A673 (cell line): ENCODE measurements around the gene ATP6V0C. TPM values are rescaled to one million over a fixed set of nuclear protein-coding genes. Genes with fewer than 3 reads are reported as not detected.

ENCODE experiments used
- BruUV-seq: library from RNA; stranded (reverse); fragments of 400-500 nt; replicated peaks from 2 replicates; lab custom pipeline; 2021; lab: Mats Ljungman, UMichigan
- CTCF ChIA-PET: fragments of 300-600 bp; sonication (Branson Sonifier 250); formaldehyde crosslinking; loops from one replicate; lab custom pipeline; 2022; ENCODE audit warnings: antibody characterized with exemption; lab: Charles Lee
- POLR2A ChIA-PET: fragments of 300-600 bp; sonication (Branson Sonifier 250); formaldehyde crosslinking; loops from one replicate; lab custom pipeline; 2022; ENCODE audit warnings: antibody characterized with exemption; ENCODE audit not compliant: low non-redundant PET; lab: Charles Lee
- DNase-seq: peaks from one replicate; pipeline ENCODE4 v3.0.0-alpha.2; 2015; ENCODE audit warnings: low spot score
- H3K27ac ChIP-seq: fragments of 200-600 bp; sonication (generic); 2 replicates; pipeline ENCODE4 v1.5.1; 2016; ENCODE audit warnings: mixed run types, low read depth, mild to moderate bottlenecking, mixed read lengths, antibody characterized with exemption, low read length; ENCODE audit not compliant: poor library complexity, severe bottlenecking
- H3K27me3 ChIP-seq: fragments of 200-600 bp; sonication (generic); replicated peaks from 2 replicates; pipeline ENCODE4 v1.6.1; 2017; ENCODE audit warnings: mixed run types, low read depth, mild to moderate bottlenecking, mixed read lengths, antibody characterized with exemption, low read length; ENCODE audit not compliant: insufficient read depth, poor library complexity
- H3K36me3 ChIP-seq: fragments of 200-600 bp; sonication (generic); 2 replicates; pipeline ENCODE4 v1.6.1; 2016; ENCODE audit warnings: mixed run types, mild to moderate bottlenecking, mixed read lengths, antibody characterized with exemption, low read length; ENCODE audit not compliant: insufficient read depth, poor library complexity, severe bottlenecking
- H3K4me1 ChIP-seq: fragments of 200-600 bp; sonication (generic); 2 replicates; pipeline ENCODE4 v1.6.1; 2017; ENCODE audit warnings: mixed run types, mild to moderate bottlenecking, mixed read lengths, antibody characterized with exemption, low read length; ENCODE audit not compliant: insufficient read depth, poor library complexity, severe bottlenecking
- H3K4me3 ChIP-seq: fragments of 200-600 bp; sonication (generic); 2 replicates; pipeline ENCODE4 v1.5.1; 2016; ENCODE audit warnings: low read depth, mixed run types, mild to moderate bottlenecking, mixed read lengths, low read length; ENCODE audit not compliant: poor library complexity, severe bottlenecking
- H3K9me3 ChIP-seq: fragments of 200-600 bp; sonication (generic); 2 replicates; pipeline ENCODE4 v1.6.1; 2016; ENCODE audit warnings: mixed run types, low read depth, mild to moderate bottlenecking, mixed read lengths, antibody characterized with exemption, low read length; ENCODE audit not compliant: poor library complexity, severe bottlenecking
- CTCF ChIP-seq: fragments of 300-800, 200-600 bp; sonication (generic); conservative IDR thresholded peaks from 2 replicates; pipeline ENCODE4 v1.5.1; 2017; ENCODE audit warnings: low read depth, mild to moderate bottlenecking, antibody characterized with exemption, low read length, moderate library complexity, mixed read lengths
- EZH2 ChIP-seq: fragments of 200-600 bp; sonication (generic); IDR thresholded peaks from 2 replicates; pipeline ENCODE4 v1.6.1; 2017; ENCODE audit warnings: borderline replicate concordance, low read depth, mild to moderate bottlenecking, mixed read lengths, antibody characterized with exemption, low read length; ENCODE audit not compliant: poor library complexity, severe bottlenecking
- intact Hi-C: fragments of 100-400 bp; cut with micrococcal nuclease; formaldehyde crosslinking; loops from one replicate; pipeline ENCODE4 v1.10.0; 2022; ENCODE audit not compliant: unreplicated experiment
- total RNA-seq: library from RNA; stranded (reverse); gene quantifications from 2 replicates; pipeline ENCODE4 v1.2.3, GENCODE V29; 2021

Gene ATP6V0C
- total RNA-seq, 1 experiment from 2014 or later = 252 TPM

- no TSS peak for BruUV-seq
- ChIA-PET CTCF (no interaction called here), POLR2A (no interaction called here)
- Histone ChIP-seq H3K4me3 (no peak overlapping the region), H3K9me3 (no peaks in the 10 kb centered on the region), H3K27ac (no peak overlapping the region), H3K4me1 (no peaks in the 10 kb centered on the region), H3K36me3 (no peaks in the 10 kb centered on the region), H3K27me3 (no peaks in the 10 kb centered on the region)
- TF ChIP-seq CTCF (no peak), EZH2 (no peak)
- DNase-seq = no peak
- intact Hi-C loops = no loop called here
Observed at GRCh38 chr16:2482249-2482648, 31.5 kb upstream of the ATP6V0C start.

- BruUV-seq = no TSS peak
- Histone ChIP-seq H3K27me3 (no peaks in the 10 kb centered on the region), H3K4me1 (no peaks in the 10 kb centered on the region), H3K36me3 (no peaks in the 10 kb centered on the region), H3K27ac (no peak overlapping the region), H3K4me3 (no peak overlapping the region), H3K9me3 (no peaks in the 10 kb centered on the region)
- intact Hi-C loops = no loop called here
- CTCF ChIA-PET = no interaction called here
- TF ChIP-seq CTCF (no peak), EZH2 (no peak)
- POLR2A ChIA-PET = no interaction called here
- DNase-seq = no peak
Observed at GRCh38 chr16:2482708-2483534, 30.8 kb upstream of the ATP6V0C start.

GRCh38 chr16:2483939-2484897, 29.5 kb upstream of the ATP6V0C start:
- CTCF ChIA-PET = no interaction called here
- intact Hi-C loops = no loop called here

More at GRCh38 chr16:2483939-2484897, 29.5 kb upstream of the ATP6V0C start:
- DNase-seq = no peak
- no TSS peak for BruUV-seq
- Histone ChIP-seq H3K36me3 (no peaks in the 10 kb centered on the region), H3K9me3 (no peaks in the 10 kb centered on the region), H3K27me3 (no peaks in the 10 kb centered on the region), H3K4me1 (no peaks in the 10 kb centered on the region), H3K4me3 (no peak overlapping the region), H3K27ac (no peak overlapping the region)
- POLR2A ChIA-PET = interaction anchor here (0.6 kb wide), 1 partner anchor 31 kb away, joined by 13 read pairs; no protein-coding TSS in a partner anchor
- TF ChIP-seq EZH2 = no peak
- TF ChIP-seq CTCF = no peak
